Stimulated activated CD8-positive, alpha-beta memory T cell treated with anti-CD3 and anti-CD28 coated beads, Interleukin-15, amount 100 ng/mL, for 48 hours (primary cell): ENCODE data around the gene DNAJC27.

Source experiments
- DNase-seq, 2 donors: peaks; one replicate each; pipeline ENCODE4 v3.0.0-alpha.2; 2020; ENCODE audit warnings: low read depth in 2 of 2

The DNAJC27 gene

DNA sequence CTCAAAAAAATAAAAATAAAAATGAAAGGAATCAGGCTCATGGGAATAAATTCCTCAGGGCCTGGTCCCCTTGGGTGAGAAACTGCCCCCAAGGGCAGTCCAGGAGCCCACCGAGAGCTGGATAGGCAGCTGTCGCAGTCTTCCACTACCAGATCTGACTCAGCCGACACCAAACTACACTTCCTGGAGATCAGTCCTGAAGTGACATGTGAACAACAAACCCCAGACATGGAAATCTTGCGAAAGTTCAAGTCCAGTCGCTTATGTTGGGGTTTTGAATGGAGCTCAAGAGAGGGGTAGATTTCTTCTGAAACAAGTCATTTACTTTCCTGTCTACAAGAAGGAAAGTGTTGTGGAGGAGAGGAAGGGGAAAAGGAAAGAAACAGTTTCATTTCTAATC is 64.6 kb downstream of the DNAJC27 start:
- no peak for DNase-seq

- DNase-seq: no peak
Observed at GRCh38 chr2:24906466-24906865, 65.3 kb downstream of the DNAJC27 start.

DNA sequence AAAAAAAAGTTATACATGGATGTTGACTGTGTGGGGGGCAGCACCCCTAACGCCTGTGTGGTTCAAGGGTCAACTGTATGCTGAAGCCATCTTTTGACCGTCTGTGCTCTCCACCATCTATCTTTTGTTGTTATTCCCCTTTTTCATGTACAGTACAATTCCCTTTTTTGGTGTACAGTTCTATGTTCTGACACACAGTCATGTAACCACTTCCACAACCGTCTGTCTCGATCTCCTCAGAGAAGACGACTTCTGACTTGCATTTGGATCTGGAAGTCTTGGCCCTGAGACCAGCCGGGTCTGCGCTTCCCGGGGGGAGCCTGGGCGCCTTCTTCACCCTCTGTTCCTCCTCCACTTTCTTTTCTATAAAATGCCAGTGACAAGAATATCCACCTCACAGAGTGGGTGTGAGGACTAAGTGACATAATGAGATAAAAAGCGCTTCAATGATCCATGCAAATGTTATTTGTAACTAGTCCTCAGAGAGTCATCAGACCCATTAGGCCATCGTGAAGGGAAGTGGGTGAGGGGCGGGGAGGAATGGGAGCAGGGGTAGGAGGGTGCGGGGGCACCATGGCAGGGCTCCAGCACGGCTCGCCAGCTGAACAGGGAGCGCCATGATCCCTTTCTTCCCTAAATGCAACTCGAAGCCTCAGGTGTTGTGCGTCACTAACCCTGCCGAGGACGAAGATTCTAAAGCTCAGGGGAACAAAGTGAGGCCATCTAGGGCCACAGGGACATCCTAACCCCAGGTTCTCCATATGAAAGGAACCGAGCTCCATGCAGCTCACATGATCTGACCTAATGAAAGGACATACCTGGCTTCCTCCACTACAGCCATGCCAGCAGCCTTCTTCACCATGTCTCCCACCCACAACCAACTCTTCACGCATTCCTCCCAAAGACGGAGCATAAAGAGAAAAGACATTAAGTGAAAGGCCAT is 68.3 kb downstream of the DNAJC27 start:
- no peak for DNase-seq

DNA sequence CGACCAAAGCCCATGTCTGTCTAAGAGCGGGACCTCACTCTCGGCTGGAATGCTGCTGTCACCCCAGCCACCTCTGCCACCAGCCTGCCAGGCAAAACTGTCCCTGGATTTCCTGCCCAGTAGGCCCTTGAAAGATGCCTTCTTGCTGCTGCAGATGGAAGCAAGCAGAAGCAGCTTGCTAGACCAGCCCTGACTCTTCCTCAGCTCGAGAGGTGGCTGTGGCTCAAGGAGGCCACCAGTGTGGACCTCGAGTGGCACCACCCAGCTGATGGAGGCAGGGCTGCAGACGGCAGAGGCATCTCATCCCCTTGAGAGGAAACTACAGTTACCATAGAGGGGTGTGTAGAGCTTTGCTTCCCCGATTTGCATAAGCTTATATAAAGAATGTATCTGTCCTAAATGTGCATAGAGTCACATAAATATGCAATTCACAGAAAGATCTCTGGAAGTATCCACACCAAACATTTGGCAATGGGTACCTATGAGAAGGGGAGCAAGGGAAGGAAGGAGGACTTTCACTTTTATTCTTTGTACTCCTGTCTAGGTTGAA is 72.3 kb downstream of the DNAJC27 start:
- DNase-seq: no peak

DNA sequence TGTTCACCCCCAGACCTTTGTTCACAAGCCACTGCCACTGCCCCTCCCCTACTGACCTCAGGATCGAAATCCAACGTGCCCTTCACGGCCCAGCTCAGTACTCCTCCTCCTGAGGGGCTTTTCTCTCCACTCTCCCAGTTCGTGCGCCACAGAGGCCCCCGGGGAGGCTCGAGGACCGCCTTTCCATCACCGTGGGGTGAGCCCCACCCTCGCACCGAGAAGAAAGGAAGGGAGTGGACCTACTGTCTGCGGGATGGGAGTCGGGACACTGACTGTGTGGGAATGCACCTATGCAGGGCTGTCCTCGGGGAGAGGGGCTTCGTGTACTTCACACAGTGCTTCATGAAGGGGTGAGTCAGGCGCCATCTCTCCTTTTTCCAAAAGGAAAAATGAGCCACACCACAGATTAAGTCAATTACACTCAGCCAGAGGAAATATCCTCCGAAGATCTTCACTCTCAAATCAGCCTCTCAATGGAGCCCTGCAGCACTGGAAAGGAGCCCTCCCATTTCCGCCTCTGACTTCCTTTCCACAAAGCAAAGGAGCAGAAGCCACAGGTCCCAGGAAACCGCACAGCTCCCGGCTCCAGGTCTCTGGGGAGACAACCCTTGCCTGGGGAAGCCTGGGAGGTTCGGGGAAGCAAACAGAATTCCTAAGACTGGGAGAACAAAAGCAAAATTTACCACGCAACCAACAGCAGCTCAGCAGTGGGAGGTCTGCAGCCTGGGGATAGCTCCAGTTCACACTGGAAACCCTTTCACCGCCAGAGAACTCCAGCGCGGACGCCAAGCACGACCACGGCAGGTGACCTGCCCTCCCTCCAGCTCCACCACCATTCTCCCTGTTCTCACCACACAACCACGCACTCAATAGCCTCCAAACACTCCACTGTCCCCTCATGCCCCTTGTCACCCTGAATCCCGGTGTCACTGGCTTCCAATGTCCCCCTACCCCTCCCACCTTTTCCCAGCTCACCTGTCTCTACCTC is 73.3 kb downstream of the DNAJC27 start:
- no peak for DNase-seq

- DNase-seq: no peak
Observed at GRCh38 chr2:24894750-24895149, 77.0 kb downstream of the DNAJC27 start.

- DNase-seq: no peak
Observed at GRCh38 chr2:24893934-24894333, 77.8 kb downstream of the DNAJC27 start.
